SK-N-SH treated with all-trans-retinoic acid at 6 μM for 48 hours (cell line): Measurements from ENCODE around the gene SLC30A2.

Source experiments
- CREB5 ChIP-seq: fragments of 250-450 bp; sonication (Bioruptor Pico); IDR thresholded peaks from 2 replicates; pipeline ENCODE4 v1.5.1; 2020; ENCODE audit warnings: low read depth, mild to moderate bottlenecking, moderate library complexity
- CSRNP3 ChIP-seq: fragments of 250-450 bp; sonication (Bioruptor Pico); IDR thresholded peaks from 2 replicates; pipeline ENCODE4 v1.5.1; 2021; ENCODE audit warnings: mild to moderate bottlenecking, moderate library complexity
- GLIS3 ChIP-seq: fragments of 250-450 bp; sonication (Bioruptor Pico); IDR thresholded peaks from 2 replicates; pipeline ENCODE4 v1.5.0; 2020; ENCODE audit warnings: mild to moderate bottlenecking, moderate library complexity
- ISL1 ChIP-seq: fragments of 250-450 bp; sonication (Bioruptor Pico); IDR thresholded peaks from 2 replicates; pipeline ENCODE4 v2.1.2; 2022; ENCODE audit warnings: mild to moderate bottlenecking, moderate library complexity
- PATZ1 ChIP-seq: fragments of 250-450 bp; sonication (Bioruptor Pico); IDR thresholded peaks from 2 replicates; pipeline ENCODE4 v1.8.0; 2020; ENCODE audit warnings: mild to moderate bottlenecking, moderate library complexity, borderline replicate concordance
- RARB ChIP-seq: fragments of 250-450 bp; sonication (Bioruptor Pico); IDR thresholded peaks from 2 replicates; pipeline ENCODE4 v1.8.0; 2021; ENCODE audit warnings: mild to moderate bottlenecking, moderate library complexity
- ZFP3 ChIP-seq: fragments of 250-450 bp; sonication (Bioruptor Pico); IDR thresholded peaks from 2 replicates; pipeline ENCODE4 v1.5.0; 2020; ENCODE audit warnings: mild to moderate bottlenecking, moderate library complexity
- ZFP30 ChIP-seq: fragments of 450-650 bp; formaldehyde crosslinking; IDR thresholded peaks from 2 replicates; pipeline ENCODE4 v1.5.0; 2022; ENCODE audit warnings: mild to moderate bottlenecking, moderate library complexity
- ZNF70 ChIP-seq: fragments of 450-650 bp; formaldehyde crosslinking; IDR thresholded peaks from 2 replicates; pipeline ENCODE4 v1.5.0; 2020; ENCODE audit warnings: mild to moderate bottlenecking, moderate library complexity
- ZNF8 ChIP-seq: fragments of 450-650 bp; formaldehyde crosslinking; IDR thresholded peaks from 2 replicates; pipeline ENCODE4 v1.5.0; 2020; ENCODE audit warnings: mild to moderate bottlenecking, moderate library complexity
- TF ChIP-seq, protein P1 (sequence below): fragments of 250-450 bp; sonication (Bioruptor Pico); IDR thresholded peaks from 2 replicates; pipeline ENCODE4 v1.8.0; 2021; ENCODE audit warnings: low read depth, mild to moderate bottlenecking, moderate library complexity, borderline replicate concordance

DNA sequence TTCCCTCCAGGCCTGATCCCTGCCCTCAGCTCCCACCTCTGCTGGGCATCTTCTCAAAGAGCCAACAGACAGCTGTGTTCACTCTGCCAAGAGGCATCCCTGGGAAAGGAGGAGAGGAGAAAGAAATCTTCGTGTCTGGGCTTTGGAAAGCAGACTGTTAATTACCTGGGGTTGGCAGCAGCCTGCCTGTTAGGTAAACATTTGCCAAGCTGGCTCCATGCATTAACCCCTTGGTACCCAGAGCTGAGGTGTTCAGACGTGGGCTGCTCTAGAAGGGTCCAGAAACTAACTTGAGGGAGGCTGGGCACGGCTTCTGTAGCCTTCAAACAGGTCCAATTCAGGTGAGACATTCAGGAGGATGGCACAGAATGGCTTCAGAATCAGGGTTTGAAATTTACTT lies 33.1 kb downstream of the SLC30A2 start:
- TF ChIP-seq GLIS3 (CRISPR knock-in tag) (no peak), PATZ1 (no peak), ZFP30 (no peak), CREB5 (CRISPR knock-in tag) (no peak), ZNF8 (CRISPR knock-in tag) (no peak), RARB (CRISPR knock-in tag) (no peak), ZFP3 (CRISPR knock-in tag) (no peak), ZNF70 (CRISPR knock-in tag) (no peak), CSRNP3 (CRISPR knock-in tag) (no peak), ISL1 (CRISPR knock-in tag) (no peak)
- TF ChIP-seq, protein P1, sequence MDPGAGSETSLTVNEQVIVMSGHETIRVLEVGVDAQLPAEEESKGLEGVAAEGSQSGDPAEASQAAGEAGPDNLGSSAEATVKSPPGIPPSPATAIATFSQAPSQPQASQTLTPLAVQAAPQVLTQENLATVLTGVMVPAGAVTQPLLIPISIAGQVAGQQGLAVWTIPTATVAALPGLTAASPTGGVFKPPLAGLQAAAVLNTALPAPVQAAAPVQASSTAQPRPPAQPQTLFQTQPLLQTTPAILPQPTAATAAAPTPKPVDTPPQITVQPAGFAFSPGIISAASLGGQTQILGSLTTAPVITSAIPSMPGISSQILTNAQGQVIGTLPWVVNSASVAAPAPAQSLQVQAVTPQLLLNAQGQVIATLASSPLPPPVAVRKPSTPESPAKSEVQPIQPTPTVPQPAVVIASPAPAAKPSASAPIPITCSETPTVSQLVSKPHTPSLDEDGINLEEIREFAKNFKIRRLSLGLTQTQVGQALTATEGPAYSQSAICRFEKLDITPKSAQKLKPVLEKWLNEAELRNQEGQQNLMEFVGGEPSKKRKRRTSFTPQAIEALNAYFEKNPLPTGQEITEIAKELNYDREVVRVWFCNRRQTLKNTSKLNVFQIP (CRISPR knock-in tag) = no peak
